GM10248 (cell line): ENCODE results near the gene BTLA.

Source experiments
- CTCF ChIA-PET: fragments of 300-600 bp; sonication (Branson Sonifier 250); formaldehyde crosslinking; extraction: SDS; loops from one replicate; lab custom pipeline; 2021; ENCODE audit warnings: antibody characterized with exemption; lab: Yijun Ruan, JAX
- POLR2A ChIA-PET: fragments of 350-650 bp; sonication (Branson Sonifier 250); formaldehyde crosslinking; extraction: SDS; loops from one replicate; lab custom pipeline; 2020; ENCODE audit warnings: antibody characterized with exemption; lab: Yijun Ruan, JAX
- DNase-seq: peaks from one replicate; pipeline ENCODE4 v3.0.0; 2012; ENCODE audit errors: extremely low spot score
- CTCF ChIP-seq: IDR thresholded peaks from 2 replicates; pipeline ENCODE4 v1.5.1; 2012; ENCODE audit warnings: mild to moderate bottlenecking, low read depth; ENCODE audit errors: extremely low read depth, missing control alignments, control extremely low read depth

Gene BTLA

GRCh38 chr3:112460519-112461195 lies 38.6 kb downstream of the BTLA start:
- DNase-seq, result peak; percentile 24
- no peak for TF ChIP-seq CTCF
- ChIA-PET POLR2A (no interaction called here), CTCF (interaction anchor here (1.7 kb wide), 1 partner anchor 14 kb away, joined by 4 read pairs; no protein-coding TSS in a partner anchor)

GRCh38 chr3:112459750-112460149 lies 39.5 kb downstream of the BTLA start:
- ChIA-PET CTCF (interaction anchor here (1.7 kb wide), 1 partner anchor 15 kb away, joined by 4 read pairs; no protein-coding TSS in a partner anchor), POLR2A (no interaction called here)
- TF ChIP-seq CTCF, result no peak

GRCh38 chr3:112456147-112456546 lies 43.1 kb downstream of the BTLA start:
- POLR2A ChIA-PET, result no interaction called here
- no peak for DNase-seq
- CTCF ChIA-PET, result interaction anchor here (0.6 to 2.9 kb wide), 11 partner anchors 8 to 345 kb away, joined by 3 to 11 read pairs (median 3); no protein-coding TSS in a partner anchor
- TF ChIP-seq CTCF, result no peak

More at GRCh38 chr3:112459750-112460149, 39.5 kb downstream of the BTLA start:
- DNase-seq, result no peak

- CTCF ChIA-PET, result interaction anchor here (1.2 to 1.5 kb wide), 2 partner anchors 11 to 111 kb away, joined by 3 to 4 read pairs; no protein-coding TSS in a partner anchor
- POLR2A ChIA-PET, result no interaction called here
- DNase-seq, result no peak
- TF ChIP-seq CTCF, result no peak
Observed at GRCh38 chr3:112448939-112449338, 50.3 kb downstream of the BTLA start.

- ChIA-PET CTCF (interaction anchor here (1.3 to 1.9 kb wide), 4 partner anchors 9 to 43 kb away, joined by 4 to 5 read pairs (median 4); no protein-coding TSS in a partner anchor), POLR2A (no interaction called here)
- TF ChIP-seq CTCF, result no peak
- no peak for DNase-seq
Observed at GRCh38 chr3:112446343-112446742, 52.9 kb downstream of the BTLA start.

- TF ChIP-seq CTCF, result no peak
- CTCF ChIA-PET, result interaction anchor here (1.1 to 1.8 kb wide), 3 partner anchors 8 to 334 kb away, joined by 3 to 5 read pairs (median 5); no protein-coding TSS in a partner anchor
- POLR2A ChIA-PET, result no interaction called here
- DNase-seq, result no peak
Observed at GRCh38 chr3:112445839-112446238, 53.4 kb downstream of the BTLA start.
